GM21619 (cell line): ENCODE results near the gene PRR16.

Experiments used
- ATAC-seq: cut with Tn5 transposase; IDR thresholded peaks from one replicate; pipeline ENCODE4 v1.9.1; 2021; ENCODE audit not compliant: unreplicated experiment

PRR16 gene

GRCh38 chr5:120703918-120704587 lies 240.0 kb downstream of the PRR16 start:
- ATAC-seq: no peak

GRCh38 chr5:120706877-120707276 lies 242.8 kb downstream of the PRR16 start:
- ATAC-seq: no peak

- ATAC-seq: no peak
Observed at GRCh38 chr5:120717381-120717780, 253.3 kb downstream of the PRR16 start.

- ATAC-seq: no peak
Observed at GRCh38 chr5:120730214-120730613, 266.1 kb downstream of the PRR16 start.

- ATAC-seq: no peak
Observed at GRCh38 chr5:120734033-120734432, 269.9 kb downstream of the PRR16 start.

- ATAC-seq: no peak
Observed at GRCh38 chr5:120735076-120735475, 271.0 kb downstream of the PRR16 start.
